WI38 (cell line): ENCODE data around the gene FOXN3.
"Not testable (repeated sequence)": the region's sequence is repeated elsewhere in the genome, so short reads cannot be mapped to it uniquely, and the experiment has no call there.

Experiments
- H3K4me3 ChIP-seq: 2 replicates; pipeline ENCODE4 v1.5.1; 2011; ENCODE audit warnings: low read depth, mild to moderate bottlenecking, control low read depth, low read length
- TF ChIP-seq, protein P1 (sequence below): IDR thresholded peaks from 2 replicates; pipeline ENCODE4 v1.5.1; 2012; ENCODE audit warnings: low read depth, mild to moderate bottlenecking, control low read depth, low read length

FOXN3 gene

DNA sequence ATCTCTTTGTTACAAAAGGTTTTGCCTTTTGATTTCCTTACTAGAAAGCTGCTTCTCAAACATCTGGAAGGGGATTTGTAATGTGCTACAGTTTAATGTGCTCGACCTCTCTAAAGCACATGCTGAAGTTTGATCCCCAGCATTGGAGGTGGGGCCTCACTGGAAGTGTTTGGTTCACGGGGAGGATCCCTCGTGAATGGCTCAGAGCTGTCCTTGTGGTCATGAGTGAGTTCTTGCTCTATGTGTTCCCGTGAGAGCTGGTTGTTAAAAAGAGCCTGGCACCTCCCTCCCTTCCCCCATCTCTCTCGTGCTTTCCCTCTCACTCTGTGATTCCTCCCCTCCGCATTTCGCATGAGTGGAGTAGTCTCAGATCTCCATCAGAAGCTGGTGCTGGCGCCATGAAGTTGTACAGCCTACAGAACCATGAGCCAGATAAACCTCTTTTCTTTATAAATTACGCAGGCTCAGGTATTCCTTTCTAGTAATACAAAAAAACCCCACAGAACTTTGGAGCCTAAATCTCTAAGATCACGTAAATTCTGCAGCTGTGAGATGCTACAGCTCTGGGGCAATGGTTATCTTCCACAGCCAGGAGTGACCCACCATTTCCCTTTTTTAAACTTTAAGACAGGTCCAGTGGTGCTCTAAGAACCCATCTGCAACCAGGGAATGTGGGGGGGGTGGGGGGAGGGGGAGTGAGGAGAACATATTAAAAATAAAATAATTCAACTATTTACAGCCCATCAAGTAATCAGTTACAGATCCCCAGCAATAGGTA, 214.4 kb downstream of the FOXN3 start:
- no peak overlapping the region for H3K4me3 ChIP-seq
- TF ChIP-seq, protein P1, sequence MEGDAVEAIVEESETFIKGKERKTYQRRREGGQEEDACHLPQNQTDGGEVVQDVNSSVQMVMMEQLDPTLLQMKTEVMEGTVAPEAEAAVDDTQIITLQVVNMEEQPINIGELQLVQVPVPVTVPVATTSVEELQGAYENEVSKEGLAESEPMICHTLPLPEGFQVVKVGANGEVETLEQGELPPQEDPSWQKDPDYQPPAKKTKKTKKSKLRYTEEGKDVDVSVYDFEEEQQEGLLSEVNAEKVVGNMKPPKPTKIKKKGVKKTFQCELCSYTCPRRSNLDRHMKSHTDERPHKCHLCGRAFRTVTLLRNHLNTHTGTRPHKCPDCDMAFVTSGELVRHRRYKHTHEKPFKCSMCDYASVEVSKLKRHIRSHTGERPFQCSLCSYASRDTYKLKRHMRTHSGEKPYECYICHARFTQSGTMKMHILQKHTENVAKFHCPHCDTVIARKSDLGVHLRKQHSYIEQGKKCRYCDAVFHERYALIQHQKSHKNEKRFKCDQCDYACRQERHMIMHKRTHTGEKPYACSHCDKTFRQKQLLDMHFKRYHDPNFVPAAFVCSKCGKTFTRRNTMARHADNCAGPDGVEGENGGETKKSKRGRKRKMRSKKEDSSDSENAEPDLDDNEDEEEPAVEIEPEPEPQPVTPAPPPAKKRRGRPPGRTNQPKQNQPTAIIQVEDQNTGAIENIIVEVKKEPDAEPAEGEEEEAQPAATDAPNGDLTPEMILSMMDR = no peak

DNA sequence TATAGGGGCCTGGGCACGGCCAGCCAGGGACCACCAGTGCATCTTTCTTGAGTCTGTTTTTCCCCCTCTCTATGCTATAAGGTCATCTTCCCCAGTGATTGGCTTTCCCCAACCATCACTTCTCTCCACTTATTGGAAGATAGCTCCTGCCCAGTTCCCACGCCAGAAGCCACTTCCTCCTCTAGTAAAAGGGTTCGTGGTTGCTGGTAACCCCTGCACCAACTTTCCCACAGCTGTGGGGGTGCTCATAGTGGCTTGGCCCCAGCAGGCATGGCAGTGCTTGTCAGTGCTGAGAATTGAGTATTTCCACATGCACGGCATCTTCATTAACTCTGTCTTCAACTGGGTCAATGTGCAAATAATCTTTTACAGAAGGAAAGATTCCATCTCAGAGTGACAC, 215.4 kb downstream of the FOXN3 start:
- H3K4me3 ChIP-seq = no peak overlapping the region
- TF ChIP-seq, protein P1 = no peak

DNA sequence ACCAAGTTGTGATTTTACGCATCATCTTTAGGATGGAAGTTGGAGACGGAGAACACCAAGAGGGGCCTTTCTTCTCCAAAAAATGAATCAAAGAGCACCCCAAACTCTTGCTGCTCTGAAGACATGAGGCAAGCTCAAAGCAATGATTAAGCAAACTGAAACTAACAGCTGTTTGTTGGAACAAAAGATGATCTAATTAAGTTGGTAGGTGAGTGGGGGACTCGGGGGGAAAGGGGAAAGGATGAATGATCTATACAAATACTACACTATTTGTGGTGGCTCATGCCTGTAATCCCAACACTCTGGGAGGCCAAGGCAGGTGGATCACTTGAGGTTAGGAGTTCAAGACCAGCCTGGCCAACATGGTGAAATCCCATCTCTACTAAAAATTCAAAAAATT, 217.7 kb downstream of the FOXN3 start:
- not testable (repeated sequence) for H3K4me3 ChIP-seq

DNA sequence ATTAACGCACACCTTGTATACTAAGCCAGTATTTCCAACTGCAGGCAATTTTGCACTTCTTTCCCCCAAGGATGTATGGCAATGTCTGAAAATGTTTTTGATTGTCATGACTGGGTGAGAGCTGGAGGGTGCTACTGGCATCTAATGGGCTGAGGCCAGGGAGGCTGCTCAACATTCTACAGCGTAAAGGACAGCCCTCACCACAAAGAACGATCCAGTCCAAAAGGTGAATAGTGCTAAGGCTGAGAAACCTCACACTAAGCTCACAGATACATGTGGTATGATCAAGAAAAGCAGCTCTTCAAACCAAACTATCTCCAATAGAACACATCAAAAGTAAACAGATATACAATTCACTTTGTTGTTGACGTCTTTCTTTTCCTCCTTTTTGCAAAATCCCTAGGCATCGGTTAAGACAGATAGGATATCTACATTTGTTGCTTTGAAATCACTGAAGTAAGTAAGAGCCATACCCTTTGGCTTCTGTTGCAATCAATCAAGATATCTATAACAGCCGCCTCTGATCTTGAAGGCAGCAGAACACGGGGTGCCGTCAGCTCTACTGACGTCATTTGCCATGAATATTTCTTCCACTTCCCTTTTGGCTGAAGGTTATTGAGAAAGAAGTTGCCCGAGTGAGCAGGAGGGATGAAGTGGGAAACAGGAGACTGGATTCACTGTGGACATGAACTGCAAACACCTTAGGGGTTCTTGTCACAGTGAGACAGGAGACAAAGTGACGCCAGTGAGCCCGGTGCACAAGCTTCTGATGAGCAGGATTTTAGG, 218.3 kb downstream of the FOXN3 start:
- TF ChIP-seq, protein P1 = no peak
- H3K4me3 ChIP-seq = no peak overlapping the region

DNA sequence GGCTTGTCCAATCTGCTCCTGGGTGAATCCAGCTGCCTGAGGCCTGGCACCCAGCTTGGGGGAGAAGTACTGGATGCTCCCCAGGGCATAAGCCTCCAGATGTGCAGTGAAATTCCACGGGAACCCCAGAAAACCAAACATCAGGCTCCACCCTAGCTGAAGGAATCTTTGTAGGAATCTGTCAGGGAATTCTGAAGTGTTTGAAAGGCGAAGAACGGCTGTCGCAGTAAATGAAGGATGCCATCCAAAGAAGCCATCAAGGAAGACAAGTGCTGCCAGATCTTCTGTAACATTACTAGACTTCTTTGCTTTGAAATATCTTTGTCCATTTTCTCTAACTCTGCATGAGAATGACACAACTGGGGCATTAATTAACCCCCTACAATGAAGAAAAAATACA, 219.4 kb downstream of the FOXN3 start:
- TF ChIP-seq, protein P1 = no peak
- H3K4me3 ChIP-seq = no peak overlapping the region

DNA sequence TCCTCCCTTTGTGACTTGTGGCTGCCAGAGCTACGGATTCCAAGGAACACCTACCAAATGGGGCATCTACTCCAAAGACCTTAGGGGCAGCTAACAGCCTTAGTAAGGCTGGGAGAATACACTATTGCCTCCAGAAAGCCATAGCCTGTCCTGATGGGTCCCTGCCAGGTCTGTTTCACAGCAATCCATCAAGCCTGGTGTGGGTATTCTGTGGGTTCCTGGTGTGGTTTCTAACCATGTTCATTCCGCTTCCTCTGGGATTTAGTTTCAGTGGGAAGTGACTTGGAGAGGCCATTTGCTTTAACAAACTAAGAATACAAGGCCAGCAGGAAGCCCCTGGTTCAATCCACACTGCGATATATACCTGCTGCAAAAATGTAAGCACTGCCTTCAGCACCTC, 220.5 kb downstream of the FOXN3 start:
- TF ChIP-seq, protein P1 = no peak
- H3K4me3 ChIP-seq = no peak overlapping the region

DNA sequence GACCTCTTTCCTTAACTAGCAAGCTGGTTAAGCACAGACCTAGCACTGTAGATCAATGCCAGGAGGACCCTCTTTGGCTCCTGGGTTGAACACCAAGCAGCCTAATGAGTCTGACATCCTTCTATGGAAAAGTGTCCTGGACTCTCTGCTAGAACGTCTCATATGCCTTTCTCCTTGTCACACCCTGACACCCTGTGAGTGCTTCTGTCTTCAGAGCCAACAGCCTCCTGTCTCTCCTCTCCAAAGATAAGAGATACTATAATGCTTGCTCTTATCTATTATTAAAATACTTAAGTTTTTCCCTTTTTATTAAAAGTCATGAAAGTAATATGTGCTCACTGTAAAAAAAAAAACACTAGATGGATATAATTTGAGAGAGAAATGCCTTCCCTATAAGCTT, 222.7 kb downstream of the FOXN3 start:
- TF ChIP-seq, protein P1 = no peak
- H3K4me3 ChIP-seq = no peak overlapping the region
